ENCODE data around the gene METTL14.

The METTL14 gene

GRCh38 chr4:118753685-118754084, 68.5 kb downstream of the METTL14 start:
- Histone ChIP-seq H3K4me2 (ENCODE audit: low read depth, low read length, poor library complexity, severe bottlenecking) (no peak overlapping the region), H3K4me3 (ENCODE audit: low read length, poor library complexity, severe bottlenecking) (no peak overlapping the region), H3K9me3 (ENCODE audit: insufficient read depth, low read depth, low read length) (no peaks in the 10 kb centered on the region), H4K20me1 (ENCODE audit: insufficient read depth, low read length, poor library complexity, severe bottlenecking) (no peaks in the 10 kb centered on the region), H3K27me3 (ENCODE audit: insufficient read depth, low read length, poor library complexity, severe bottlenecking) (no peaks in the 10 kb centered on the region), H3K9ac (ENCODE audit: low read depth, low read length, poor library complexity, severe bottlenecking) (no peak overlapping the region), H2AFZ (ENCODE audit: low read length) (no peak overlapping the region), H3K36me3 (ENCODE audit: insufficient read depth, low read length) (peaks cover 47% of the 10 kb centered on the region; the same call in 1 of the 2 replicates), H3K4me1 (ENCODE audit: insufficient read depth, low read length, poor library complexity, severe bottlenecking) (no peaks in the 10 kb centered on the region), H3K9me2 (replicated peaks; ENCODE audit: low read depth, low read length) (no peaks in the 10 kb centered on the region), H3K79me2 (ENCODE audit: insufficient read depth, low read length) (no peaks in the 10 kb centered on the region), H3F3A (ENCODE audit: low read depth) (no peaks in the 10 kb centered on the region)
- TF ChIP-seq CTCF (conservative IDR thresholded peaks at IDR 0.05; ENCODE audit: low read length) (no peak), EZH2phosphoT487 (IDR thresholded peaks at IDR 0.05; ENCODE audit: borderline replicate concordance) (no peak)

- peaks cover 47% of the 10 kb centered on the region; the same call in 1 of the 2 replicates for H3K36me3 ChIP-seq (ENCODE audit: insufficient read depth, low read length)
- H3K9ac ChIP-seq (ENCODE audit: low read depth, low read length, poor library complexity, severe bottlenecking) = no peak overlapping the region
- no peaks in the 10 kb centered on the region for H3K27me3 ChIP-seq (ENCODE audit: insufficient read depth, low read length, poor library complexity, severe bottlenecking)
- H3F3A ChIP-seq (ENCODE audit: low read depth) = no peaks in the 10 kb centered on the region
- no peaks in the 10 kb centered on the region for H3K9me2 ChIP-seq (replicated peaks; ENCODE audit: low read depth, low read length)
- no peaks in the 10 kb centered on the region for H3K79me2 ChIP-seq (ENCODE audit: insufficient read depth, low read length)
- no peak overlapping the region for H3K4me3 ChIP-seq (ENCODE audit: low read length, poor library complexity, severe bottlenecking)
- TF ChIP-seq EZH2phosphoT487 (IDR thresholded peaks at IDR 0.05; ENCODE audit: borderline replicate concordance) (no peak), CTCF (conservative IDR thresholded peaks at IDR 0.05; ENCODE audit: low read length) (no peak)
- H3K4me2 ChIP-seq (ENCODE audit: low read depth, low read length, poor library complexity, severe bottlenecking) = no peak overlapping the region
- no peaks in the 10 kb centered on the region for H3K9me3 ChIP-seq (ENCODE audit: insufficient read depth, low read depth, low read length)
- H3K4me1 ChIP-seq (ENCODE audit: insufficient read depth, low read length, poor library complexity, severe bottlenecking) = no peaks in the 10 kb centered on the region
- H2AFZ ChIP-seq (ENCODE audit: low read length) = no peak overlapping the region
- H4K20me1 ChIP-seq (ENCODE audit: insufficient read depth, low read length, poor library complexity, severe bottlenecking) = no peaks in the 10 kb centered on the region
Measured at GRCh38 chr4:118754890-118755289, 69.7 kb downstream of the METTL14 start.

- Histone ChIP-seq H3K9ac (ENCODE audit: low read depth, low read length, poor library complexity, severe bottlenecking) (no peak overlapping the region), H3K4me2 (ENCODE audit: low read depth, low read length, poor library complexity, severe bottlenecking) (no peak overlapping the region), H3K27me3 (ENCODE audit: insufficient read depth, low read length, poor library complexity, severe bottlenecking) (no peaks in the 10 kb centered on the region), H3F3A (ENCODE audit: low read depth) (no peaks in the 10 kb centered on the region), H3K9me3 (ENCODE audit: insufficient read depth, low read depth, low read length) (no peaks in the 10 kb centered on the region), H4K20me1 (ENCODE audit: insufficient read depth, low read length, poor library complexity, severe bottlenecking) (no peaks in the 10 kb centered on the region), H3K4me3 (ENCODE audit: low read length, poor library complexity, severe bottlenecking) (no peak overlapping the region), H3K9me2 (replicated peaks; ENCODE audit: low read depth, low read length) (no peaks in the 10 kb centered on the region), H3K36me3 (ENCODE audit: insufficient read depth, low read length) (peaks cover 40% of the 10 kb centered on the region; the same call in 1 of the 2 replicates), H3K4me1 (ENCODE audit: insufficient read depth, low read length, poor library complexity, severe bottlenecking) (no peaks in the 10 kb centered on the region), H2AFZ (ENCODE audit: low read length) (no peak overlapping the region), H3K79me2 (ENCODE audit: insufficient read depth, low read length) (no peaks in the 10 kb centered on the region)
- TF ChIP-seq CTCF (conservative IDR thresholded peaks at IDR 0.05; ENCODE audit: low read length) = no peak
- no peak for TF ChIP-seq EZH2phosphoT487 (IDR thresholded peaks at IDR 0.05; ENCODE audit: borderline replicate concordance)
Measured at GRCh38 chr4:118755438-118756226, 70.4 kb downstream of the METTL14 start.
